ENCODE data around the gene PRR35. TPM values are rescaled to one million over a fixed set of nuclear protein-coding genes. Genes with fewer than 3 reads are reported as not detected.

PRR35 gene
- total RNA-seq, 1 donor from 2014 or later = not detected

DNA sequence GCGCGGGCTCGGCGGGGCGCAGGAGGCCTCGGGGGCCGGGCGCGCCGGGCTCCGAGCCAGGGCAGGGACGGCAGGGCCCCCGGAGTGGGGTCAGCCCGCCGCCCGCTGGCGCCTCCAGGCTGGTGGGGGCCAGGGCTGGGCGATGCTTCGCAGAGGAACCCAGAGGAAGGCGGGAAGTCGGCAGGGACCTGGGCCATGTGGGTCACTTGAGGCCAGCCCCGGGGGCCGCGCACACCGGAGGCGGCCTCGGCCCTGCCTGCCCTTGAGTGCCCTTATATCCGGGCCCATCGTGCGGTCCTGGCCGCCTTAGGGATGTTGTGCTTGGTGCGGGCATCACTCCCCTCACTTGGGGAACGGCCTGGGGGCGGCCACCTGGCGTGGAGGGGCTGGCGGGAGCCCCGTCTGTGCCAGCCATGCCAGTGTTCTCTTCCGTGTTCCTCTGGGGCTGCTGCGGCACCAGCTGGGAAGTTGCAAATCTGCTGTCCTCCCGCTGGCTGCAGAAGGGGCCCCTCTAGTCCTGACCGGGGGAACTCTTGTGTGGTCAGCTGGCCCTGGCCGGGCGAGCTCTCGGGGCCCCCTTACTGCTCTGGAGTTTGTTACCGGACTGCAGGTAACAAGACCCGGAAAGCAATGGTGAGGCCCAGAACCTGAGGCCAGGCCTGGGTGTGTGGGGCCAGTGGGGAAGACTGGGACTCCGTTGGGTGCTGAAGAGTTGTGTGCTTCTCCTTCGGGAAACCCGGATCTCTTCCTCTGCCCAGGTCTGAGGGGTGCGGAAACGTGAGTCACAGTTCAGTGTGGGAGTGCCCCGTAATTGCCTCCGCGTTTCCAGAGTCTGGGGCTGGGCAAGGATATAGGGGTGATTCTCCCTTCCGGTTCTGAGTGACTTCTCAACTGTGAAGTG lies 31.8 kb upstream of the PRR35 start:
- DNase-seq (ENCODE audit: low spot score) = no peak

DNA sequence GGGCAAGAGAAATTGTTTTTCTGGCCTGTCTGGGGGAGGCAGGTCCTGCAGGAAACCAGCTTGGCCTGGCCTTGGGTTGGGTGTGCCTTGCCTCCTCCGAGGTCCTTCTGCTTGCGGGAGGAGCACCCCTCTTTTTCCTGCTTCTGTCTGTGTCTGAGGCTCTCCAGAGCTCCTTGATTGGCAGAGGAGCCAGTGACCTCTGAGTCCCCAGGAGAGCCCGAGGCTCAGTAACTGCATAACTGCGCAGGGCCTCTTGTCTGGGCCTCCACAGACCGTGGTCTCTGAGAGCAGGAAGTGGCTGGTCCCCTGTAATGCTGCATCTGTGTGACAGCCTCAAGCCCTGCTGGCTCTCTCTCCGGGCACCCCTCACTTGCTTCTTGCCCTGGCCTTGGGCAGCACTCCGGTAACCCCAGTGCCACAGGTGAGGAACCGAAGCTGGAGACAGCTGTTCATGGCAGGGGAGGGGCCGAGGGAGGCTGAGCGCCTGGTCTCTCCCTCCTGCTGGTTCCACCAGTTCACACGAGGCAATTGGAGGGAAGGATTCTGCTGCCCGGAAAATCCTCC lies 31.1 kb upstream of the PRR35 start:
- no peak for DNase-seq (ENCODE audit: low spot score)

DNA sequence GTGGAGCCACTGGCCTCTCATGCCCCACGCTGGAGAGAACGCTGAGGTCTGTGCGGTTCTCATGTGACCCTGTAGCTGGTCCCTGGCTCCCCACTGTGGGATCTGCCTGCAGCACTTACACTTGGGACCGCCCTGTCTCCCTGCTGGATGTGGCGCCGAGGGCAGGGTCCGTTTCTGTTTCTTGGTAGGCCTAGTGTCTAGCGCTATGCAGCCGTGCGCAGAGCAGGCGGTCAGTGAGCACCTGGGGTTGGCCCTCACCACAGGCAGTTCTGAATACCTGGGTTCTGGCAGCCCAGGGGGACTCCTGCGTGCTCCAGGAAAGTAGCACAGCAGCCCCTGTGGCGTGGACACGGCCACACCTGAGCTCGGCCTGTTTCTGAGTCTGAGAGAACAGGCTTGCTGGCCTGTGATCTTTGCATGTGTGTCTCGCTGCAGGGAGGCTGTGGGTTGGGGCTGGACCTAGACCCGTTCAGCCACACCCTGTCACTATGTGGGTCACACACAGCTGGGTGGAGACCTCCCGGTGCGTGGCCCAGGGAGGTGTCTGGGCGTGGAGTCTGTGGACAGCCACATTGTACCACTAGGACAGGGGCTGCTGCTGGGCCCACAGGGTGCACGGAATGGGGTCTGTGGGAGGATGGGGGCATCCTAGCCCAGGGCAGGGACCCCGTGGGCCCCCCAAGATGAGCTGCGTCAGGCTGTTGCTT lies 29.9 kb upstream of the PRR35 start:
- DNase-seq (ENCODE audit: low spot score) = no peak

GRCh38 chr16:531494-532125 lies 28.6 kb upstream of the PRR35 start:
- DNase-seq (ENCODE audit: low spot score) = no peak

DNA sequence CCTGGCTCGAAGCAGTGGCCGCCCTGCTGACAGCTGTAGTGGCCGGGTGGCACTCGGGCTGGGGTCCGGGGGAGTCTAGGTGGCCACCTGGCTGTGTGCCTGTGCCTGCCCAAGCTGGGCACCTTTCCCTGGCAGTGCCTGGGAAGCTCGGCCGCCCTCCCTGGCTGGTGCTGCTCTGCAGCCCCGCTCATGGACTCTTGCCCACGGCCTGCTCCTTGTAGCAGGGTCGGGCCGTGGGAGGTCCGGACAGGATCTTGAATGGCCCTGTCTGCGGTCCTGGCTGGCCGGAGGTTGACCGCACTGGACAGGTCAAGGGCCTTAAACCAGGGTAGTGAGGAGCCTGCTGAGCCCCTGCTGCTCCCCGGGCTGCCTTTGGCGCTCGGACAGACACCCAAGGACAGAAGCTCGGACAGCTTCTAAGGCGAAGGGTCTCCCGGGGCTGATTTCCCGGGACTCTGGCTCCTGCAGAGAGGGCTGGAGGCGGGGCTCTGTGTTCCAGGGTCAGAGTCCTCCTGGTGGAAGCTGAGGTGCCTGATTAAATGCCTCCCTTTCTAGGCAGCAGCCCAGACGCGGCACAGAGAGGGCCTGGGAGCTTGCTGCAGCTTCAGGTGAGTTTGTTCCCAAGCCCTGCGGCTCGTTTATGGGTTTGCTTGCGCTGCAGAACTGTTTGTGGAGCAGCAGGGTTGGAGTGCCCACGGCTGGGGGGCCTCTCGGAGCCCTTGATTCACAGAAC lies 26.6 kb upstream of the PRR35 start:
- DNase-seq (ENCODE audit: low spot score) = peak; percentile 59

- DNase-seq (ENCODE audit: low spot score) = peak; percentile 71
Measured at GRCh38 chr16:534135-534534, 26.1 kb upstream of the PRR35 start.

- no peak for DNase-seq (ENCODE audit: low spot score)
Measured at GRCh38 chr16:534856-535445, 25.2 kb upstream of the PRR35 start.

DNA sequence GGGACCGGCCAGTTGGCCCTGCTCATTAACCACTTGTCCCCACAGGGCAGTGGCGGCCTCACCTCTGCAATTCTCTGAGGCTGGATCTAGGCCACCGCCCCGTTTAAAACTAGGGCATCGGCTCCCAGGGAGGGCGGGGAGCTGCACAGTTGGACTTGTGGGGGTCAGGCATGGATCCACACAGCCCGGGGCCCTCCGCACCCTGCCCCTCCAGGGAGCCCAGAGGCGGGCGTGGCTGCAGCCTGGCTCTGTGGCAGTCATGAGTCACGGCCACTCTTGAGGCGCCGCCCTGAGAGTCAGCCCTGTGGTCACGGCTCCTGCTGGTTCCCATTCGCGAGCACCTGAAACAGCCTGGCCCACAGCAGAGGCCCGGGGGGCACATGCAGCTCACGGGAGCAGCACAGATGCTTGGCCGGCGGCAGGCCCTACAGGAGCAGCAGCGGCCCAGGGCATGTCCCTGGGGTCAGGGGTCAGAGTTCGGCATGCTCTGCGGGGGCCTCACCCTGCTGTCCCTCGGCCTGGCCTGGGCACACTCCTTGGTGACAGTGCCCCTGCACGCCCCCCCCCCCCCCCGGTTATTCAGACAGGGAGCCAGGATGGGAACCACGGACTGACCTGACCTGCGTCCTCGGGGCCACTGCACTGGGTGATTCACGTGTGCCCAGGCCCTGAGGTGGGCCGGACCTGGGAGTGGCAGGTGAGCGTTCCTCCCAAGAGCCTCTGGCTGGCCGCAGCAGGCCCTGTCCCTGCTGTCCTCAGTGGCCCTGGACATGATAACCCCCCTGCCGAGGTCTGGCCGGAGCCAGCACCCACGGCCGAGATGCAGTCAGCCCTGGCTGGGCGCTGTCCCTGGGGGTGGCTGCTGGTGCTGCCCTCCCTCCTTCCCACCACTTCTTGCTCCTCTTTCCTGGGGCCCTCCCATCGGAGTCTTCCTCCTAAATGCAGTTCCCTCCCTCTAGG lies 24.5 kb upstream of the PRR35 start:
- DNase-seq (ENCODE audit: low spot score) = peak; percentile 65

DNA sequence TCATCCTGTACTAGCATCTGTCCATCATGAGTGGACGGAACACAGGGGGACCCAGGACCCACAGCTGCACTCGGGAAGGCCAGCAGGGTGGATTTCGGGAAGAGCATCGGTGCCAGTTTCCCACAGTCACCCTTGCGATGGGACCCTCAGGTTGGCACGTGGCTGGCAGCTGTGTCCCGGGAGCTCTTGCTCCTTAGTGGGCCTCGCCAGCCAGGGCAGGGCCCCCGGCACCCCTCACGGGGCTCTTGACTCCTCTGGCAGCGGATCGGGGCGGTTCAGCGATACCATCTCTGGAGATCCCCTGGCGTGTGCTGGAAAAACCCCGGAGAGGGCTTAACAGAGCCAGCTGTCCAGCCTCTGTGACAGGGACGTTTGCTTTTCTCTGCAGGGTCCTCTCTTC lies 23.4 kb upstream of the PRR35 start:
- no peak for DNase-seq (ENCODE audit: low spot score)

DNA sequence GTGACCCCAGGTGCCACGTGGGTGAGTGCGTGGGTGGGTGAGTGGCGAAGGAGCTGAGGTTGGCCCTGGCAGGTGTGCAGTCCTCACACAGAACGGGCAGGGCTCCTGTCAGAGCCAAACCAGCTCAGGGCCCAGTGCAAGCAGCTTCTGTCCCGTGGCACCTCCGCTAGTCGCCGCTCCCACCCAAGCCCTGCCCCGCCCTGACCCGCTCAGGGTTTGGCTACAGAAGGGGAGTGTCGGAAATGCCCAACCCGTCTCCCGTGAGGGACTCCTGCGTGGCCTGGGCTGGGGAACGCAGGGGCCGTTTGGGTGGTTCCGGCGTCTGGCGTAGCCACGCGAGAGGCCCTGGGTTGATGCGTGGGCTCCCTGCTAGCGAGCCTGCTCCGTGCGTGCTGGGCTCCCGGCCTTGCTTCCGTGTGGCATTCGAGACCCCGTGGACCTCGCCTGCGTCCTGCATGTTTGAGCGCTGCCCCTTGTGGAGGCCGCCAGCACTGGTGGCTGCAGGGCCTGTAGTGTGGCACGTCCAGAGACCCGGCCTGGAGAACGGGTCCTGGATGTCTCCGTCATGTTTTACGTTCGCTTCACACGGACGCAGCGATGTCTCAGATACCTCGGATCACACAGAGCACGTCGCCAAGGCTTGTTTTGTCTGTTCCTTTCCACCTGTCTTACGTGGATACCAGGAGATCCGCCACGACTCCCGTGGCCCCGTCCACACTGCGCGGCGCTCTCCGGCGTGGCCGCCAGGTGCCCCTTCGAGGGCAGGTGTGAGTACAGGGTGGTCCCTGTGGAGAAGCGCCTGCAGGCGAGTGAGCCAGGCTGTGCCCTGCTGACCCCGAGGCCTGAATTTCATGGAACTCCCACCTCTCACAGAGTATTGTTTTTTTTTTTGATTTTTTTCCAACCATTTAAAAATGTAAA lies 22.5 kb upstream of the PRR35 start:
- no peak for DNase-seq (ENCODE audit: low spot score)

GRCh38 chr16:539901-540530 lies 20.2 kb upstream of the PRR35 start:
- no peak for DNase-seq (ENCODE audit: low spot score)

GRCh38 chr16:540645-541340 lies 19.4 kb upstream of the PRR35 start:
- no peak for DNase-seq (ENCODE audit: low spot score)

DNA sequence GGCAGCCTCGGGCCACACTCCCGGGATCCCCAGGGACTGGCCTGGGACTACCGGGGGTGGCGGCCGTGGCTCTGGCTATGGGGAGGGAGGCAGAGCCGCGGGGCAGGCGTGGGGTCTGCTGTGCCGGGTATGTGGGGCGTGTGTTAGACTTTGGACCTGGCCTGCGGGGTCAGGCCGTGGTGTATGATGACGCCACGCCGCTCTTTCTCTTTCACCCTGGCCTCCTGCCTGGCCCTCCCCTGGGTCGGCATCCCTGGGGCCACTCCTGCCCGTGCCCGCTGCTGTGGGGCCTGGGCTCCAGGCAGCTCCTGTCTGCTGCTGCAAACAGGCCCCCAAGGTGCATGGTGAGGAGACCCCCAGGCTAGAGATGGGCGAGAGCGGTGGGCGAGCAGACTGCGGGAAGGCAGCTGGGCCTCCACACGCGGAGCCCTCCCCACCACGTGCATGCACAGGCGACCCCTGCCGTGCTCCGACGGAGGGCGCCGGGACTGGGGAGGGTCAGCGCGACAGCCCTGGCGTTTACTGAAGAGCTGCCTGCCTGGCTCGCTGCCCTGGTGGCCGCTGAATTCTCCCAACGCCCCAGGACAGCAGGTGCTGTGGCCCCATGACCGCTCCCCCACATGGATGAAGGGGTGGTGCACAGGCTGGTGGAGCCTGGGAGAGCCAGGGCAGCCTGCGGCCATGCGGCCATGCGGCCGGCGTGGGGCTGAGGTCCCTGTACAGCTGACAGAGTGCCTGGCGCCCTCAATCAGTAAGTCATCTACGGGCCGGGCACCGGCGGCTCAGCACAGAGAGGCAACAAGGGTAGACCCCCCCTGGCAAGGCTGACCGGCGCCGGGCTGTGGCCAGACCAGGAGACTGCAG lies 16.7 kb upstream of the PRR35 start:
- peak; percentile 46 for DNase-seq (ENCODE audit: low spot score)

DNA sequence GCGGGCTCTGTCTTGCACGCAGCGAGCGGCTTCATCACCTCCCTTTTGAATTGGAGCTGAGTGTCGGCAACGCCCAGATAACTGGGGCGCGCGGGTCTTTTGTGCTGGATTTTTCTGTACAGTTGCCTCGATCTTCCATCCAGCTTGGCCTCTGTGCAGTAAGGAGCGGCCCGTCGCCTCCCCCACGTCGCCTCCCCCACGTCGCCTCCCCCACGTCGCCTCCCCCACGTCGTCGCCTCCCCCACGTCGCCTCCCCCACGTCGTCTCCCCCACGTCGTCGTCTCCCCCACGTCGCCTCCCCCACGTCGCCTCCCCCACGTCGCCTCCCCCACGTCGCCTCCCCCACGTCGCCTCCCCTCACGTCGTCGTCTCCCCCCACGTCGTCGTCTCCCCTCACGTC lies 15.7 kb upstream of the PRR35 start:
- no peak for DNase-seq (ENCODE audit: low spot score)

- peak; percentile 70 for DNase-seq (ENCODE audit: low spot score)
Measured at GRCh38 chr16:546909-547770, 13.1 kb upstream of the PRR35 start.

- no peak for DNase-seq (ENCODE audit: low spot score)
Measured at GRCh38 chr16:548586-548985, 11.6 kb upstream of the PRR35 start.

Measured in mucosa of gallbladder (tissue), 1 donor.